MCF 10A (cell line): Measurements from ENCODE around the gene HNRNPM. TPM values are rescaled to one million over a fixed set of nuclear protein-coding genes. Genes with fewer than 3 reads are reported as not detected.

Experiments used
- BruUV-seq: library from RNA; stranded (reverse); fragments of 400-500 nt; replicated peaks from 2 replicates; lab custom pipeline; 2021; lab: Mats Ljungman, UMichigan
- CTCF ChIA-PET: fragments of 300-600 bp; sonication (Branson Sonifier 250); formaldehyde crosslinking; extraction: SDS; loops from one replicate; lab custom pipeline; 2021; ENCODE audit warnings: antibody characterized with exemption, inconsistent platforms; lab: Yijun Ruan, JAX
- POLR2A ChIA-PET: fragments of 300-600, 350-650 bp; sonication (Branson Sonifier 250); formaldehyde crosslinking; extraction: SDS; loops from one replicate; lab custom pipeline; 2020; ENCODE audit warnings: antibody characterized with exemption, inconsistent platforms; lab: Yijun Ruan, JAX
- DNase-seq: peaks from one replicate; pipeline ENCODE4 v3.0.0-alpha.2; 2018; ENCODE audit not compliant: unreplicated experiment
- H3K27ac Mint-ChIP-seq: one replicate; pipeline ENCODE4 v1.8.0; 2022; ENCODE audit warnings: mild to moderate bottlenecking, low read depth, mixed read lengths; ENCODE audit not compliant: unreplicated experiment
- H3K27me3 Mint-ChIP-seq: one replicate; pipeline ENCODE4 v1.8.0; 2022; ENCODE audit warnings: mixed read lengths; ENCODE audit not compliant: insufficient read depth, unreplicated experiment
- H3K36me3 Mint-ChIP-seq: one replicate; pipeline ENCODE4 v1.8.0; 2022; ENCODE audit warnings: mild to moderate bottlenecking, moderate library complexity, mixed read lengths; ENCODE audit not compliant: insufficient read depth, unreplicated experiment
- H3K4me1 Mint-ChIP-seq: one replicate; pipeline ENCODE4 v1.8.0; 2022; ENCODE audit warnings: mixed read lengths; ENCODE audit not compliant: insufficient read depth, unreplicated experiment
- H3K4me3 Mint-ChIP-seq: one replicate; pipeline ENCODE4 v1.8.0; 2022; ENCODE audit warnings: mild to moderate bottlenecking, moderate library complexity, mixed read lengths; ENCODE audit not compliant: unreplicated experiment
- H3K9me3 Mint-ChIP-seq: one replicate; pipeline ENCODE4 v1.8.0; 2022; ENCODE audit warnings: mixed read lengths; ENCODE audit not compliant: unreplicated experiment
- CTCF ChIP-seq: fragments of 200-600 bp; IDR thresholded peaks from one replicate; pipeline ENCODE4 v1.8.0; 2022; ENCODE audit warnings: antibody characterized with exemption, mild to moderate bottlenecking; ENCODE audit not compliant: unreplicated experiment
- intact Hi-C: fragments of 100-400 bp; cut with micrococcal nuclease; formaldehyde crosslinking; loops from 2 replicates; pipeline ENCODE4 v1.14.1; 2022
- total RNA-seq: library from RNA; stranded (reverse); gene quantifications from 2 replicates; pipeline ENCODE4 v1.2.3, GENCODE V29; 2022

Gene HNRNPM
- total RNA-seq, 1 experiment from 2014 or later = 161 TPM

GRCh38 chr19:8501516-8501915 is 56.7 kb downstream of the HNRNPM start:
- no peak for TF ChIP-seq CTCF
- H3K27me3 Mint-ChIP-seq = no peaks in the 10 kb centered on the region
- intact Hi-C loops = no loop called here
- BruUV-seq = no TSS peak
- DNase-seq = no peak
- no peaks in the 10 kb centered on the region for H3K9me3 Mint-ChIP-seq
- ChIA-PET POLR2A (no interaction called here), CTCF (no interaction called here)
- no peak overlapping the region for H3K27ac Mint-ChIP-seq
- no peaks in the 10 kb centered on the region for H3K36me3 Mint-ChIP-seq
- H3K4me1 Mint-ChIP-seq = peaks cover 5% of the 10 kb centered on the region
- H3K4me3 Mint-ChIP-seq = no peak overlapping the region

- Mint-ChIP-seq H3K36me3 (no peaks in the 10 kb centered on the region), H3K4me1 (peaks cover 5% of the 10 kb centered on the region), H3K9me3 (no peaks in the 10 kb centered on the region), H3K27ac (no peak overlapping the region), H3K4me3 (no peak overlapping the region), H3K27me3 (no peaks in the 10 kb centered on the region)
- POLR2A ChIA-PET = no interaction called here
- CTCF ChIA-PET = no interaction called here
- no peak for DNase-seq
- no peak for TF ChIP-seq CTCF
- intact Hi-C loops = no loop called here
- BruUV-seq = no TSS peak
Observed at GRCh38 chr19:8501981-8502380, 57.2 kb downstream of the HNRNPM start.

- Mint-ChIP-seq H3K27me3 (no peaks in the 10 kb centered on the region), H3K27ac (no peak overlapping the region), H3K36me3 (peaks cover 9% of the 10 kb centered on the region), H3K9me3 (no peaks in the 10 kb centered on the region), H3K4me1 (peaks cover 5% of the 10 kb centered on the region), H3K4me3 (no peak overlapping the region)
- ChIA-PET POLR2A (interaction anchor here (0.6 to 0.9 kb wide), 2 partner anchors 10 to 59 kb away, joined by 3 read pairs; partner anchors contain the start of gene ZNF414), CTCF (no interaction called here)
- intact Hi-C loops = no loop called here
- BruUV-seq = no TSS peak
- no peak for TF ChIP-seq CTCF
- no peak for DNase-seq
Observed at GRCh38 chr19:8503510-8503909, 58.7 kb downstream of the HNRNPM start.

GRCh38 chr19:8504171-8504570 is 59.4 kb downstream of the HNRNPM start:
- no TSS peak for BruUV-seq
- intact Hi-C loops = no loop called here
- H3K4me1 Mint-ChIP-seq = peaks cover 5% of the 10 kb centered on the region
- no peak overlapping the region for H3K4me3 Mint-ChIP-seq
- no peak for TF ChIP-seq CTCF
- CTCF ChIA-PET = interaction anchor here (0.6 to 0.9 kb wide), 3 partner anchors 16 to 79 kb away, joined by 3 to 4 read pairs (median 3); no protein-coding TSS in a partner anchor
- no peaks in the 10 kb centered on the region for H3K27me3 Mint-ChIP-seq
- H3K9me3 Mint-ChIP-seq = no peaks in the 10 kb centered on the region
- no peak for DNase-seq
- POLR2A ChIA-PET = interaction anchor here (0.8 to 2.1 kb wide), 3 partner anchors 9 to 151 kb away, joined by 3 to 9 read pairs (median 3); partner anchors contain the start of gene ZNF414
- H3K36me3 Mint-ChIP-seq = peaks cover 9% of the 10 kb centered on the region
- H3K27ac Mint-ChIP-seq = no peak overlapping the region
